ENCODE measurements around the gene TRMT11. TPM values are rescaled to one million over a fixed set of nuclear protein-coding genes. Genes with fewer than 3 reads are reported as not detected.
A peak's percentile ranks its signal among the peaks of the same experiment; 100 is the strongest.

The TRMT11 gene
- total RNA-seq, 4 donors from 2014 or later = 23.6 to 152 (median 28.9) TPM

GRCh38 chr6:126075335-126076071, 89.2 kb downstream of the TRMT11 start:
- no peak for DNase-seq

GRCh38 chr6:126076992-126077664, 90.8 kb downstream of the TRMT11 start:
- TF ChIP-seq POLR2AphosphoS5 (IDR thresholded peaks at IDR 0.05) (peak in 1 of 3 donors; percentile 37), EP300 (IDR thresholded peaks at IDR 0.05; ENCODE audit: low read depth) (no peak)
- no peaks in the 10 kb centered on the region for H3K36me3 ChIP-seq
- H3K4me1 ChIP-seq = no peaks in the 10 kb centered on the region
- 55 to 100% methylated on average over 1 to 3 of the region's 3 CpGs for WGBS, 2 donors (ENCODE audit: low coverage in 1 of 2)
- no peaks in the 10 kb centered on the region for H3K9me3 ChIP-seq
- no peak for DNase-seq
- no peaks in the 10 kb centered on the region for H3K27me3 ChIP-seq
- intact Hi-C loops (cut with DNase I; ENCODE audit: low total_unique reads) (no loop called here), in situ Hi-C loops (cut with MboI; ENCODE audit: low pct_ligation_motif_present in 1 of 4, low pct_unique_long_range_greater_than_20kb in 1 of 4, low sequenced_read_pairs in 3 of 4) (no loop called here)
- H3K4me3 ChIP-seq = no peak overlapping the region
- no peak overlapping the region for H3K27ac ChIP-seq

More at GRCh38 chr6:126075335-126076071, 89.2 kb downstream of the TRMT11 start:
- no peak overlapping the region for H3K4me3 ChIP-seq
- no peak overlapping the region for H3K27ac ChIP-seq
- no peaks in the 10 kb centered on the region for H3K9me3 ChIP-seq
- H3K4me1 ChIP-seq = no peaks in the 10 kb centered on the region
- intact Hi-C loops (cut with DNase I; ENCODE audit: low total_unique reads) = no loop called here
- 85 to 93% methylated on average over 4 of the region's 4 CpGs for WGBS, 2 donors (ENCODE audit: low coverage in 1 of 2)
- no peaks in the 10 kb centered on the region for H3K36me3 ChIP-seq
- TF ChIP-seq POLR2AphosphoS5 (IDR thresholded peaks at IDR 0.05) (no peak), CTCF (IDR thresholded peaks at IDR 0.05) (no peak), EP300 (IDR thresholded peaks at IDR 0.05; ENCODE audit: low read depth) (no peak), POLR2A (IDR thresholded peaks at IDR 0.05) (no peak)
- in situ Hi-C loops (cut with MboI; ENCODE audit: low pct_ligation_motif_present in 1 of 4, low pct_unique_long_range_greater_than_20kb in 1 of 4, low sequenced_read_pairs in 3 of 4) = no loop called here
- H3K27me3 ChIP-seq = no peaks in the 10 kb centered on the region

- Histone ChIP-seq H3K27ac (peak overlapping the region in 1 of 4 donors; percentile 20), H3K9me3 (no peaks in the 10 kb centered on the region), H3K36me3 (no peaks in the 10 kb centered on the region), H3K27me3 (no peaks in the 10 kb centered on the region), H3K4me1 (no peaks in the 10 kb centered on the region), H3K4me3 (no peak overlapping the region)
- peak; percentile 20 for DNase-seq
- intact Hi-C loops (cut with DNase I; ENCODE audit: low total_unique reads) (no loop called here), in situ Hi-C loops (cut with MboI; ENCODE audit: low pct_ligation_motif_present in 1 of 4, low pct_unique_long_range_greater_than_20kb in 1 of 4, low sequenced_read_pairs in 3 of 4) (no loop called here)
- TF ChIP-seq POLR2AphosphoS5 (IDR thresholded peaks at IDR 0.05) = peak in 2 of 3 donors; percentile 14 to 58
- no peak for TF ChIP-seq EP300 (IDR thresholded peaks at IDR 0.05; ENCODE audit: low read depth)
- WGBS, 2 donors (ENCODE audit: low coverage in 1 of 2) = 76 to 84% methylated on average over 5 to 11 of the region's 11 CpGs
Observed at GRCh38 chr6:126077810-126078776, 91.8 kb downstream of the TRMT11 start.

- DNase-seq = no peak
- in situ Hi-C loops (cut with MboI; ENCODE audit: low pct_ligation_motif_present in 1 of 4, low pct_unique_long_range_greater_than_20kb in 1 of 4, low sequenced_read_pairs in 3 of 4) = no loop called here
- Histone ChIP-seq H3K4me3 (no peak overlapping the region), H3K27me3 (no peaks in the 10 kb centered on the region), H3K27ac (no peak overlapping the region), H3K9me3 (no peaks in the 10 kb centered on the region), H3K36me3 (no peaks in the 10 kb centered on the region), H3K4me1 (no peaks in the 10 kb centered on the region)
- intact Hi-C loops (cut with DNase I; ENCODE audit: low total_unique reads) = no loop called here
- TF ChIP-seq POLR2A (IDR thresholded peaks at IDR 0.05) (no peak), CTCF (IDR thresholded peaks at IDR 0.05) (no peak), EP300 (IDR thresholded peaks at IDR 0.05; ENCODE audit: low read depth) (no peak), POLR2AphosphoS5 (IDR thresholded peaks at IDR 0.05) (no peak)
- WGBS, 2 donors (ENCODE audit: low coverage in 1 of 2) = 40 to 44% methylated on average over 1 of the region's 1 CpG
Observed at GRCh38 chr6:126083875-126084274, 97.5 kb downstream of the TRMT11 start.

All from transverse colon (tissue), 4 donors.